ENCODE measurements around the gene APBB1IP. TPM values are rescaled to one million over a fixed set of nuclear protein-coding genes. Genes with fewer than 3 reads are reported as not detected.
"Not testable (repeated sequence)": the region's sequence is repeated elsewhere in the genome, so short reads cannot be mapped to it uniquely, and the experiment has no call there.

The APBB1IP gene
- total RNA-seq, 1 donor from 2014 or later: not detected

- DNase-seq (ENCODE audit: low read depth): not testable (repeated sequence)
Measured at GRCh38 chr10:26474845-26475244, 36.7 kb downstream of the APBB1IP start.

DNA sequence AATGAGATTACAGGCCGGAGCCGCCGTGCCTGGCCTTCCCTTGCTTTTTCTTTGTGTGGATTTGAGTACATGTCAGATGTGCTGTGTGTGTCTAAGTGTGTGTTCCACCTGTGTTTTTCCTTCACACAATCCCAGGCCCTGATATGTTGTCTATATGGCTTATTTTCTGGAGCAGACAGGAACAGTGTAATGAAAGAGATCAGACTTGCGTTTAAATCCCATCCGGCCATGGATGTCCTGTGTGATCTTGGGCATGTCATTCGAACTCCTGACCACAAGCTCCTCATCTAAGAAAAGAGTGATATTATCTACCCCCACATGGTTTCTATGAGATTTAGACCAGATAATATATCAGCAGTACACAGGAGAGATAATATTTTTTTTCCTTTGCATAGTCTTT lies 37.2 kb downstream of the APBB1IP start:
- DNase-seq (ENCODE audit: low read depth): no peak

DNA sequence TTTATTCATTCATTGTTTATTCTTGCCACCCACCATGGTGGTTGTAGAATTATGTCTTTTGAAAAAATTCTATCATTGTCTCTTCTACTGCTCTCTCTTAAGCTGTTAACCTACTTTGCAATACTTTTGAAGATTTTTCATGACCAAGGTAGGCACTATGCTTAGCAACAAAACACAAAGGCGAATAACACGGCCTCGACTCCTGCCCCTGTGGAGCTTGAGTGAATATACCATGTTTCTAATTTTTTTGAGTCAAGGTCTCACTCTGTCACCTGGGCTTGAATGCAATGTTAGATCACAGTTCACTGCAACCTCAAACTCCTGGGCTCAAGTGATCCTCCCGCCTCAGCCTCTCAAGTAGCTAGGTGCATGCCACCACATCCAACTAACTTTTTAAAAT lies 39.4 kb downstream of the APBB1IP start:
- no peak for DNase-seq (ENCODE audit: low read depth)

DNA sequence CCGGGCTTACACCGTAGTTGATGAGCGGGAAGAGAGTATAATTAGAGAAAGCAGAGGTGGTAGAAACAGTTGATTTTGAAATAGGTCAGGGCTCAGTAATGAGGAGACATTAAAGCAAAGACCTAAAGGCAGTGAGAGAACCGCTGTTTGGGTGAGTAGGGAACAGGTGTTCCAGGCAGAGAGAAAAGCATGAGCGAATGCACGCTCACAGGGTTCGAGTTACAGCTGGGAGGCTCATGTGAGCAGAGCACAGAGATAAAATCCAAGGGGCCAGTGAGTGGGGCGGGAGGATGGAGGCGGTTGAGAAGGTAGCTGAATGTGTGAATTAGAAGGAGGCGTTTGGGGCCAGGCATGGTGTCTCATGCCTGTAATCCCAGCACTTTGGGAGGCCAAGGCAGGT lies 39.9 kb downstream of the APBB1IP start:
- no peak for DNase-seq (ENCODE audit: low read depth)

GRCh38 chr10:26479766-26480492 lies 41.8 kb downstream of the APBB1IP start:
- no peak for DNase-seq (ENCODE audit: low read depth)

- DNase-seq (ENCODE audit: low read depth): no peak
Measured at GRCh38 chr10:26481315-26481692, 43.2 kb downstream of the APBB1IP start.

GRCh38 chr10:26481914-26482550 lies 43.9 kb downstream of the APBB1IP start:
- DNase-seq (ENCODE audit: low read depth): no peak

DNA sequence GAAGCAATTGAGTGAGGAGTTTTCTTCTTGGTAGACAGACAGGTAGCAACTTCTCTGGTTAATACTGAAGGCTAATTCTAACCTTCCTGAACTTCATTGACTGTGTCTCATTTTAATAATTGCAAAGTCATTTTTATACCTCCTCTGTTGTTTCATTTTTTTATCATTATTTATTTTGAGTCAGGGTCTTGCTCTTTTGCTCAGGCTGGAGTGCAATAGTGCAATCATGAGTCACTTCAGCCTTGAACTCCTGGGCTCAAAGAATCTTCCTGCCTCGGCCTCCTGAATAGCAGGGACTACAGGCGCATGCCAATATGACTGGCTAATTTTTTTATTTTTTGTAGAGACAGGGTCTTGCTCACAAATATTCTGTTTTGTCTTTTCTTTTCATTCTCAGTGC lies 45.4 kb downstream of the APBB1IP start:
- DNase-seq (ENCODE audit: low read depth): no peak

GRCh38 chr10:26485150-26485941 lies 47.2 kb downstream of the APBB1IP start:
- DNase-seq (ENCODE audit: low read depth): no peak

GRCh38 chr10:26486304-26486703 lies 48.2 kb downstream of the APBB1IP start:
- no peak for DNase-seq (ENCODE audit: low read depth)

DNA sequence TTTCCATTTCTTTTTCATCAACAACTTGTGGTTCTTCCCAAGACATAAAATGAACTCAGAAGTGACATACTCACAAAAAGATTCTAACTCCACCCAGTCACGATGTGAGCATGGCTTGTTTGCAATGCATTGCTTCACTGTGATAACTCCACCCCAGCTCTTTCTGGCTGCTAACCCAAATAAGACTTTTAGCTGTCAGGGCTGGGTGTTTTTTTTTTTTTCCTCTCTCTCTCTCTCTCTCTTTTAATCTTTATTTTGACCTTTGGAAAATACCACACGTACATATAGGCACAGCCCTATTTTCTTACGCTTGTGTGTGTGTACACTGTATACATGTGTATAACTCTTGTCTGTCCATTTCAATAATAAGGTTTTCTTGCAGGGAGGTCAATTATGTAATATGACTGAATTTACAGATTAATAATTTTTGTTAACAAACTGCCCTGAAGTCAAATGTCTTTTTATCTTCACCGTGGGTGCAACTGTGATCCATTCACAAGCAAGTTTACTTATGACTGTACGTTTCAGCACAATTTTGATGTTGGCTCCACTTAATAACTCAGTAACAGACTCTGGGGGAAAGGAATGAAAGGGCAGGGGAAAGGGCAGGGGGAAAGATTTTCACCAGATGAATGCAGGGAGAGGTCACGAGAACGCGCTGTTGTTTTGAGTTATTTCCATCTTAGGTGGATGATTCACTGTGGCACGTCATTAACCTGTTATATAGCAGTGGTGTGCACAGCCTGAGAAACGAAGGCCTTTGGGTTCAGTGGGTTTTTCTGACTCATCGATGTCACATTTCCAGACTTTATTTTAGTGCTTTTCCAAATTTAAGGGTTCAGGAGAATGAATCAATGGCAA lies 49.1 kb downstream of the APBB1IP start:
- DNase-seq (ENCODE audit: low read depth): no peak

GRCh38 chr10:26488344-26488743 lies 50.2 kb downstream of the APBB1IP start:
- DNase-seq (ENCODE audit: low read depth): no peak

DNA sequence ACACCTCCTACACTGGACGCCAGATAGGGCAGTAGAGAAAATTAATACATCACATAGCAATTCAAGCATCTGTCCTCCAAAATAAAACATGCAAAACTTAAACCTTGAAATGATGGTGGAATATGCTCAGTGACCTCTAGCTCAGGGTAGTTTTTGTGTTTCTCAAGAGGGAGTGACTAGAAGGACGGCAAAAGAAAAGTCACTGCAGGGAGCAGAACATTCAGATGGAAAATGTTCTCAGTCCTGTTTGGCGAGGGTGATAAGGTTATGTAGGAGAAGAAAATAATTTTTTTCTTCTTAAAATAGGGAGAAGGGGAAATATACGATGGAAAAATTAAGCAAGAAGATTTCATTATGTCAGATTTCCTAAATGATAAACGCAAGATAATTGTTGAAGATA lies 50.9 kb downstream of the APBB1IP start:
- DNase-seq (ENCODE audit: low read depth): no peak

DNA sequence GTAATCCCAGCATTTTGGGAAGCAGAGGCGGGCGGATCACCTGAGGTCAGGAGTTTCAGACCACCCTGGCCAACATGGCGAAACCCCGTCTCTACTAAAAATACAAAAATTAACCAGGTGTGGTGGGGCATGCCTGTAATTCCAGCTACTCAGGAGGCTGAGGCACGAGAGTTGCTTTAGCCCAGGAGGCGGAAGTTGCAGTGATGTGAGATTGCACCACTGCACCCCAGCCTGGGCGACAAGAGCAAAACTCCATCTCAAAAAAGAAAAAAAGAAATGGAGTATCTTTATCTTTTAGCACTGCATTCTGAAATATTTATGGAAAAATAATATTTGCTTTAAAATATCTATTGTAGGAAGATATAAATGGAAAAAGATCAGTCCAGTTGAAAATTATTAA lies 52.2 kb downstream of the APBB1IP start:
- DNase-seq (ENCODE audit: low read depth): not testable (repeated sequence)

DNA sequence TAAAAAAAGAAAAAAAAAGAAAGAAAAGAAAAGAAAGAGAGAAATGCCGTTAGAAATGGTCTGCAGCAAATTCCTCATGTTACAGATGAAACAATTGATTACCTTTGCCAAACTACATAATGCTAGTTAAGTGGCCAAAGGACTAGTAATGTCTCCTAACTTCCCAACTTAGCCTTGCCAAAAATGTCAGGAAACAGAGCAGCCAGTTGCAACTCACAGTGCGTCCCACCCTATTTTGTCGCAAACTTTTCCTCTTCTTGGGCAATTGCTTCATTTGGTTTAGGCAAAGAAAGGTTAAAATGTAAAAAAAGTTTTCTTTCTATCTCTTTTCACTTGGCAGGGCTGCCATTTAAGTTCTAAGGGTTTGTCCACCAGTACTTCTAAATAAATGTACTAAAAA lies 53.1 kb downstream of the APBB1IP start:
- no peak for DNase-seq (ENCODE audit: low read depth)

- no peak for DNase-seq (ENCODE audit: low read depth)
Measured at GRCh38 chr10:26491934-26492333, 53.8 kb downstream of the APBB1IP start.

- DNase-seq (ENCODE audit: low read depth): not testable (repeated sequence)
Measured at GRCh38 chr10:26492725-26493124, 54.6 kb downstream of the APBB1IP start.

- no peak for DNase-seq (ENCODE audit: low read depth)
Measured at GRCh38 chr10:26494018-26494417, 55.9 kb downstream of the APBB1IP start.

GRCh38 chr10:26499426-26499825 lies 61.3 kb downstream of the APBB1IP start:
- no peak for DNase-seq (ENCODE audit: low read depth)

DNA sequence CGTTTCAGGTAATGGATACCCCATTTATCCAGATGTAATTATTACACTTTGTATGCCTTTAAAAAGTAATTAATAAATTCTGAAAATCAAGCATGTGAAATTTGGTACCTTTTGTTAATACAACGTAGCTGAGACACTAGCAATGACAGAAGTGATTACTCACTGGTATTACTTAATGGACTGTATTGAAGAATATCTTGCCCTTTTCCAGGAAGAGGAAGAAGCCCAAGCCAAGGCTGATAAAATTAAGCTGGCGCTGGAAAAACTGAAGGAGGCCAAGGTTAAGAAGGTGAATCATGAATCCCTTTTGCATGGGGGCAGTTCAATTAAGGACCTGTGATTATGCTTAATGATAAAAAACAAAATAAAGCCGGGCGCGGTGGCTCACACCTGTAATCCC lies 64.8 kb downstream of the APBB1IP start:
- no peak for DNase-seq (ENCODE audit: low read depth)

- DNase-seq (ENCODE audit: low read depth): no peak
Measured at GRCh38 chr10:26503911-26504310, 65.8 kb downstream of the APBB1IP start.

Measured in myocyte (in vitro differentiated cells).